Measurements from ENCODE around the gene NUP210.

NUP210 gene

DNA sequence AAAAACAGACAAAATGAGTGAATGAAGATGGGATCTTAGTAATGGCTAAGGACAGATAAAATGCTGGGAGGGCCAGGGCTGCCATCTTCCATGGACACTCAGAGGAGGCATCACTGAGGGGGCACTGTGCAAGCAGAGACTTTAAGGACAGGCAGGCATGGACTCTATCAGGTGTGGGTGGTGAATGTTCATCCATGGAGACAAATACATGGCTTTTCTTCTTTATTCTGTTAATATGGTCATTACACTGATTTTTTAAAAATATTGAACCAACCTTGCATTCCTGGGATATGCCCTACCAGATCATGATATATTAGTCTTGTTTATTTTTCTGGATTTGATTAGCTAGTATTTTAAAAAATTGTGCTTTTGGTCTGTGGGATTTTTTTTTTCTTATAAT lies 12.2 kb downstream of the NUP210 start:
- DNase-seq (ENCODE audit: extremely low read depth in 1 of 2, low read depth in 1 of 2), result no peak

DNA sequence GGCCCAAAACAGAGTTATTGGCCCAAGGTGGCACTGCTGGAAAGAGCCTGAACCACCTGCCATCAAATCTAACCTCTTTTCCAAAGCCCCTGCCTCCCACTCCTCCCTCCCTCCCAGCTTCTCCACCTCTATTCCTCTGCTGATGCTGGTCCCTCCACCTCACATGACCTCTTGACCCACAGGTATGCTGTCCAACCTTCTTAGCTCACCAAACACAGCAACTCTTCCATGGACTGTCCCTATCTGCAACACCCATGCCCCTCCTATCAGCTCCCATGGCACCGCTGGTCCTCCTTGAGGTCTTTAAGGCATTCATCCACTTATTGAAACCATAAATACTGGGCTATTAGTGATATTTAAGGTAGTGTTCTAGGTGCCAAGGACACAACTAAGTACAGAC lies 12.6 kb downstream of the NUP210 start:
- DNase-seq (ENCODE audit: extremely low read depth in 1 of 2, low read depth in 1 of 2), result no peak

DNA sequence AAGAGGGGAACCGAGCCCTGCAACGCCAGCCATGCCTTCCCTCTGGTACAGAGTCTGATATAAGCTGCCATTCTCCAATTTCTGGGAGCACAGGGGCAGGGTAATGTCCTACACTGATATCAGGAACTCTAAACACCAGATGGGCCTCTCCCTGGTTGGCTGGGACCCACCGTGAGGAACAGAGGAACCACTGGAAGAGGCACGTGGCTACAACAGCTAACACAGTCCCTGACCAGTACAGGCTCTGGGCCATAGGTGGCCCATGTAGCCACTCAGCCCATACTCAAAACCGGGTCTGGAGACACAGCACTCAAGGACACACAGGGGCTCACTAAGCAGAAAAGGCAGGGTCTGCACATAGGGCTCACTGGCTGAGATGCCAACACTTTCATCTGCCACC lies 13.9 kb downstream of the NUP210 start:
- DNase-seq (ENCODE audit: extremely low read depth in 1 of 2, low read depth in 1 of 2), result no peak

DNA sequence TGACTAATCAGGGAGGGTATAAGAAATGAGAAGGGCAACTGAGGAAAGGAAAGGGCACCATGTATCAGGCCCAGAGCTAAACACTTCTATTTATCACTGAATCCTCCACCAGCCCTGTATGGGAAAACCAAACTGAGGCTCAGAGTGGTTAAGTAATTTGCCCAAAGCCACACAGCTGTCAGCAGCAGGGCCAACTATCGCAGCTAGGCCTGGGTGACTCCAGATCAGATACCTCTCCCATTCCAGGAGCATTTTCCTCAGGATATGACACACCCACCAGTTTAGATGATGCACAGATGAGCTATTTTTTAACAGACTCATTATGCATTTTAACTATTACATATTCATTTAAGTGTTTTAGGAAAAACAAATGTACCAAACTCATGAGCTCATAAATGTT lies 14.5 kb downstream of the NUP210 start:
- DNase-seq (ENCODE audit: extremely low read depth in 1 of 2, low read depth in 1 of 2), result no peak

DNA sequence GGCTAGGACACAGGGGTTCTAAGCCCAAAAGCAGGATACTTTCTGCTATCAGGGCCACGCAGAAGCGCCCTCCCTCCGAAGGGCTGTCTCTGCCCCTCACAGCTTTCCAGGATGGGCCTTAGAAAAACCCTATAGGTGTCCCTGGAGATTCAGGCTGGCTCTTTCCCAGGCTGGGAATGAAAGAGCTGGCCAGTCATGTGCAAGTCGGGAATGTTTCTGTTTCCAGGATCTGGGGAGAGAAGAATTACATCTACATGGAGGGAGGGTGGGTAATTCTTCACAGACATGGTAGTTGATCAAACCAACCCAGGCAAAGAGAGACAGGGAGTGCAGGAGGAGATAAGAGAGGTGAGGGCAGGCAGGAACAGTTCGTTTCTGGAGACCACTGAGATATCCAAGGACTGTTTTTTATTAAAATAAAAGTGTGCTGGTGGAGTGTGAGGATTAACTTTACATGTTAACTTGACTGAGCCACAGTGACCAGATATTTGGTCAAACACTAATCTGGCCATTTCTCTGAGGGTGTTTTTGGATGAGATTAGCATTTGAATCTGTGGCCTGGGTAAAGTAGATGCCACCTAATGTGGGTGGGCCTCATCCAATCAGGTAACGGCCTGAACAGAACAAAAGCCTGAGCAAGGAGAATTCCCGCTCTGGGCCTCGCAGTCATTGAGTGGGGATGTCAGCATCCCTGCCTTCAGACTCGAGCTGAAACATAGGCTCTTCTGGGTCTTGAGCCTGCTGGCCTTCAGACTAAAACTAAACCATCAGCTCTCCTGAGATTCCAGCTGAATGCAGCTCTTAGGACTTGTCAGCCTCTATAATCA lies 15.3 kb downstream of the NUP210 start:
- DNase-seq (ENCODE audit: extremely low read depth in 1 of 2, low read depth in 1 of 2), result no peak

DNA sequence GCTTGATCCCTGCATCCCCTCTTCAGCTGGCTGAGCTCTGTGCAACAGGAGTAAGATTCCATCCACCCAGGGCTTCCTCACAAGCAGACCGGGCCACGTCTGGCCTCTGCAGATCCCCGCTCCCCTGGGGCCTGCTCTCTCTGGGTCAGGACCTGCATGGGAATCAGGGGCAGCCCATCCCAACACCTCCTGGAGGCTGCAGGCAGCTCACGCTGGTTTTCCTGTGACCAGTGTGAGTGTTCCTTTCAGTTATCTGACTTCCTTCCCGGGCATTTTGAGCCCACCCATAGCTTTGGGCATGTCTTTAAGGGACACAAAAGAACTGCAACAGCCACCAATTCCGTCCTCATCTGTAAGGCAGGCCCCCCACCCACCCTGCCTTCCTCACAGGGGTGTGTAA lies 16.3 kb downstream of the NUP210 start:
- no peak for DNase-seq (ENCODE audit: extremely low read depth in 1 of 2, low read depth in 1 of 2)

DNA sequence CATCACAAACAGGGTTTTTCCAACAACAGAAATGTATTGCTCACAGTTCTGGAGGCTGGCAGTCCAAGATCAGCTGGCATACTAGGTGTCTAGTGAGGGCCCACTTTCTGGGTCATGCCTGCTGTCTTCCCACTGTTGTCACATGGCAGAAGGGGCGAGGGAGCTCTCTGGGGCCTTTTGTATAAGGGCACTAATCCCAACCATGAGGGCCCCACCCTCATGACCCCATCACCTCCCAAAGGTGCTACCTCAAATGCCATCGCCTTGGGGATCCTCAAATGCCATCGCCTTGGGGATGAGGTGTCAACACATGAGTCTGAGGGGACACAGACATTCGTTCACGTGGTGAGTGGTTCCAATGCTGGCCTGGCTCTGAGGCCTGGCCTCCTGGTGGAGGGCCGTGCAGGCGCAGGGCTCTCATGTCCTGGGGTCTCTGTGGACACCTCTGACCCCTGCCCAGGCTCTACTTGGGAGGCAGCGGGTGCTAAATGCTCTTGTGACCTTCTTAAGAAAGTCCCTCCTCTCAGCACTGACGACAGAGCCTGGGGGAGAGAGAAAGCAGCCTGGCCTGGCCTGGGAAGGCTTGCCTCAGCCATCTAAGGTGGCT lies 16.8 kb downstream of the NUP210 start:
- DNase-seq (ENCODE audit: extremely low read depth in 1 of 2, low read depth in 1 of 2), result no peak

DNA sequence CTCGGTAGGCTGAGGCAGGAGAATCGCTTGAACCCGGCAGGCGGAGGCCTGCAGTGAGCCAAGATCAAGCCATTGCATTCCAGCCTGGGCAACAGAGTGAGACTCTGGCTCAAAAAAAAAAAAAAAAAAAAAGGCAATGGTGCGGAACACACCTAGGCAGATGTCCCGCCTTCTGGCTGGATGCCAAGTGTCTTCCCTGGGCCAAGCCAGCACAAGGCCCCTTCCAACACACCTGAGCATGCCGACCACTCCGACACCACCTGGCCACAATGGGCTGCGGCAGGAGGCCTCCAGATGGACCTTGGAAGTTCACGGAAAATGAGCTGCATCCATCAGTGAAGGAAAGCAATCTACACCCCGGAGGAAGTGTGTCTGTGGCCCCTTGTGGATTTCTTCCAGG lies 19.0 kb downstream of the NUP210 start:
- DNase-seq (ENCODE audit: extremely low read depth in 1 of 2, low read depth in 1 of 2), result no peak

DNA sequence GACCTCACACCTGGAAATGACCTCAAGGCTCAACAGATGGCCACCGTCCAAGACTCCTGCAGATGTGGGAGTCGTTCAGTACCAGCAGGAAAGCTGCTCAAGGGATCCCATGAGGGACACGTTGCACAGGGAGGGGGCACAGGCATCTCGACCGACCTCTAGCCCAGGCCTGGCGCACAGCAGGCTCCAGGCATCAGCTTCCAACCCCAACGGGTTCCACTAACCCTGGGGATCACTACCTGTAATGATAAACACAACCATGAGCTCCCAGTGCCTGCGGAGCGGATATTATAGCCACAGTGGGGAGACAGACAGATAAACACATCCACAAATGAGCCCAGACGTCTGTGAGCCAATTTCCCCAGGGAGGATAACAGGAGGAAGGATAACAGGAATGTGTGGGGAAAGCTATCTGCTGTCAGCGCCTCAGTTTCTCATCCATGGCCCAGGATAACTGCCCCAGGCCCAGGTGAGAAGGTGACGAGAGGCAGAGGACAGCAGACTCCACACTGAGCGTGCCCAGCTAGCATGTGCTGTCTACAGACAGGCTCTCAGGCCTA lies 19.9 kb downstream of the NUP210 start:
- no peak for DNase-seq (ENCODE audit: extremely low read depth in 1 of 2, low read depth in 1 of 2)

DNA sequence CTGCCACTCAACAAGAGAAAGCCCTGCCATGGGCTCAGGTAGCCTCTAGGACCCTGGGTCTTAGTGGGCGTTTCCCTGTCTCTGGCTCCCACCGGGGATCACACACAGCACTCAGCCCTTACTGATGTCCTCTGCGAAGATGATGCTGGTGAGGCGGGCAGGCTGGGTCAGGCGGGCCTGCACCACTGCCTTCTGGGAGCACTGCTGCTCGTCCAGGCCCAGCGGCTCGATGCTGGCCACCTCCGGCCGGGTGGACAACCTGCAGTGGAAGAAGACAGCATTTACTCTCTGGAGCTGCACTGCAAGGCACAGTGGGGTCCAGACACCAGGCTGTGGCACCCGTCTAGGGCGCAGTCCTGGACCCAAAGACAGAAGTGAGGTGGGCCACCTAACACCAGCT lies 20.5 kb downstream of the NUP210 start:
- no peak for DNase-seq (ENCODE audit: extremely low read depth in 1 of 2, low read depth in 1 of 2)

DNA sequence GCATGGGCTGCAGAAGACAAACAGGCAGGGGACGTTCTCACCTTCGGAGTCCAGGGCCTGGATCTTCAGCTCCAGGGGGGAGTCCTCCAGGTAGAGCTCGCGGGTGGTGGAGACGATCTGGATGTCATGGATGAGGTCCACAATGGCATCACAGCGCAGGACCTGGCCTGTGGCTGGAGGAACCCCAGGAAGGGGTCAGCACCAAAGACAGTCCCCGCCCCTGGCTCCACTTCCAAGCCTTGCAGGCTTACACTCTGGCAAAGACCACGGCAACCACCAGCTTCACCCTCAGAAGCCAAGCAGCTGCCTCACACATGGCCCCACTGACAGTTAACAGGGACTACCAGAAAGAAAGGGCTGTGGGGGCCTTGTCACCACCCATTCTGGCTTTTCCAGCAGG lies 22.8 kb downstream of the NUP210 start:
- no peak for DNase-seq (ENCODE audit: extremely low read depth in 1 of 2, low read depth in 1 of 2)

DNA sequence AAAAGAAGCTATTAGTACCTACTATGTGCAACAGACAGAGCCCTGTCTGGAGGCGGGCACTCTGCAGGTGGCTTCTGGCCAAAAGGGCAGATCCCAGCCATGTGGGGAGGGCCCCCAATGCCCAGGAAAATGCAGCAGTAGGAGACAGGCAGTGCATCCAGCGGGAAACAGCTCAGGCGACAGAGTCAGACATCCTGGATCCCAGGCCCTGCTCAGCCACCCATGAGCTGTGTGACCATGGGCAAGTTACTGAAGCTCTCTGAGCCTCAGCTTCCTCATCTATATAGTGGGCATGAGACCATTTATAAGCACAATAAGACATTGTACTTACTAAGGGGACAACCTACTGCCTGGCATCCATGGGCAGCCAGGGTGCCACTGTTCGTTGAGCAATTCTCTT lies 25.8 kb downstream of the NUP210 start:
- no peak for DNase-seq (ENCODE audit: extremely low read depth in 1 of 2, low read depth in 1 of 2)

DNA sequence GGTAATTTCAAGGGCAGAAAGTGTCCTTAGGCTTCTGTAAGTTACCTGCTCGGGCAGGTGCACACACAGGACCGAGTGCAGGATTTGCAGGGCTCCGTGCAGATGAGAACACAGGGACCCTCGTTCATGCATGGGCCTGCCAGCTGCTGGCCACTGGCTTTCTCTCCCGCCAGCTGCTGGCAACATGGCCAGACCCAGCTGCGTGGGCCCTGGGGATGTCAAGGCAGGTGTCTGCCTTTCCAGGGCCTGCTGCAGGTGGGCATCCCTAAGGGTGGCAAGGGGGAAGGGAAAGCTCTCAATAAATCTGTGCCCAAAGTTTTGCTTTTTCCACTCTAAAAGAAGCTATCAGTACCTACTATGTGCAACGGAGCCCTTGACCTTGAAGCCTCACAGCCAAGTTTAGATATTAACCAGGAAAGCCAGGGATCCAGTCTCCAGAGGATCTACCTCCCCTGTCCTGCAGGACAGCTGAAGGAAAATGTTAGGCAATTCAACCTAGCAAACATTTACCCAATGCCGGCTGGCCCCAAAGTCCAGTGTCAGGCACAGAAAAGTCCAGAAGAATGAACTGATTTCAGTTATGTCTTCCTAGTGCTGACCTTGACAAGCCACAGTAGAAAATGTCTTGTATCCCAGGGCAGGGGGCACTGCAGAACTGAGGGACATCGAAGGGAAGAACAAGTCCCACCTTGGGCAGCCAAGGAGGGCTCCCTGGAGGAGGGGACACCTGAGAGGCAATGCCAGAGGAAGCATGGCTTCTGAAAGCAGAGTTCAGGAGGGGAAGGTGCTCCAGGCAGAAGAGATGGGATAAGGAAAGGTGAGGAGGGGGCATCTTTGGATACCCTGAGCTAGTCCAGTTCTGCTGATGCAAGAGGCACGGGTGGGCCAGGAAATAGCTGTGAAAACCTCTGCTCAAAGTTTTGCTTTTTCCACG lies 26.4 kb downstream of the NUP210 start:
- DNase-seq (ENCODE audit: extremely low read depth in 1 of 2, low read depth in 1 of 2), result no peak

DNA sequence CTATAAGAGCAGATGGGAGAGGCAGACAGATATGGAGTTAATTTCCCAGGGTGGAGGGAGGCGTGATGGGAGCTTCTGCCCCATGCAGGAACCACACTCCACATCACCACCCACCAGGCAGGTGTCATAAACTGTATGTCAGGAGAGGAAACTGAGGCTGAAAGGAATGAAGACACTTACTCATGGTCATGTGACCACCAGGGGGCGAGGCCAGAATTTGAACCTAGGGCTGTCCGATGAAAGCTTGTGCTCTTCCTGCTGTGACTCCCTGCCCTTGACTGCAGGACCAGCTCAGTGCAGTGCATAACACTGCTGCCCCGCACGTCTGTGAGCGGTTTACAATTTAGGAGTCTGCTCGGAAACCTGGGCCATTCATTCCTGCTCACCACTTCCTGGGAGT lies 28.8 kb downstream of the NUP210 start:
- DNase-seq (ENCODE audit: extremely low read depth in 1 of 2, low read depth in 1 of 2), result peak in 1 of 2 donors; percentile 17

DNA sequence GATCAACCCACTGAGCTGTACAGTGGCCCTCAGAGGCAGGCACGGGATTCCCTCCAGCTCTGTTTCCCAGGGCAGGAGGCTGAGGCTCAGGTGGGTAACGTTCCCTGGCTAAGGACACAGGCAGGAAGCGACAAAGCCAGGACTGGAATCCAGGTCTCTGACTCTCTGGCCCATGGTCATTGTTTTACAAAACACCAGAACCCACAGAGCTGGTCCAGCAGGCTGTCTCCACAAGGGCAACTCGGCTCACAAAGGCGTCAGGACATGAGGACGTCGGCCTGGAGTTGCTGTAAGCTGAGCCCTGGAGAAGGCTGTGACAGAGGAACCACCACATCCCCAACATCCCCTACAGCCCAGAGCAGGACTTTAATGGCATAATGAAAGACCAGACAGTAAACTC lies 30.7 kb downstream of the NUP210 start:
- no peak for DNase-seq (ENCODE audit: extremely low read depth in 1 of 2, low read depth in 1 of 2)

DNA sequence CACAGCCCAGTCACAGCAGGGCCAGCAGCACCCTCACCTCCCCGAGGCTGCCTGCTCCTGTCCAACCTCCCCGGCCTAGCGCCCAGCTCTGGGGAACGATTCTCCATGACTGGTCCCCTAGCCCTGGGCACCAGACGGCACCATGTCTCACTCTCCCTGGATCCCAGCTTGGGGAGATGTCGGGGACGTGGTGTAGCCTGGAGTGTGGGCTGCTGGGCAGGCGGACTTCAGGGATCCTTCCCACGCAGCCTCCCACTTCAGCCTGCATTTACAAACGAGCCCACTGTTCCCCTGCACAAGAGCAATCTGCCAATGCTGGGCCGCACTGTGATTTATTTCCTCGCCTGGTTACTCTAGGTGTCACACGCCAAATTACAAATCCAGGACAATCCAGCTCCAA lies 31.3 kb downstream of the NUP210 start:
- no peak for DNase-seq (ENCODE audit: extremely low read depth in 1 of 2, low read depth in 1 of 2)

DNA sequence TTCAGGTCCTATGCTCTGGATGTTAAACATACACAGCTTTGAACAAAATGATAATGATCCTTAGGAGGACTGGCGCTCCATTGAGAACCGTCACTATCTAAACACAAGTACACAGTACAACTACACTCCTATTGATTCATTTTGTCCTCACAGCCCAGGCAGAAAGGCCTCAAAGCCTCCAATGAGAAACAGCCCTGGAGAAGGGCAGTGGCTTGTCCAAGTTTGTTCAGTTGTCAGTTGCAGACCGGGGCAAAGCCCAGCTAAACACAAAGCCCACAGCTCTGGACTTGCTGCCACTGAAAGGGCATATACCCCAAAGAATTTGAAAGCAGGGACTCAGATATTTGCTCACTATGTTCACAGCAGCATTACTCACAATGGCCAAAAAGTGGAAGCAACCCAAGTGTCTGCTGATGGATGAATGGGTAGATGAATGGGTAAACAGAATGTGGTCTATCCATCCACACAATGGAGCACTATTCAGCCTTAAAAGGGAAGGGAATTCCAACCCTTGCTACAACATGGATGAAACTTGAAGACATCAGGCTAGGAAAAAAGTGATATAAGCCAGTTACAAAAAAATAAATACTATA lies 34.7 kb downstream of the NUP210 start:
- DNase-seq (ENCODE audit: extremely low read depth in 1 of 2, low read depth in 1 of 2), result no peak

DNA sequence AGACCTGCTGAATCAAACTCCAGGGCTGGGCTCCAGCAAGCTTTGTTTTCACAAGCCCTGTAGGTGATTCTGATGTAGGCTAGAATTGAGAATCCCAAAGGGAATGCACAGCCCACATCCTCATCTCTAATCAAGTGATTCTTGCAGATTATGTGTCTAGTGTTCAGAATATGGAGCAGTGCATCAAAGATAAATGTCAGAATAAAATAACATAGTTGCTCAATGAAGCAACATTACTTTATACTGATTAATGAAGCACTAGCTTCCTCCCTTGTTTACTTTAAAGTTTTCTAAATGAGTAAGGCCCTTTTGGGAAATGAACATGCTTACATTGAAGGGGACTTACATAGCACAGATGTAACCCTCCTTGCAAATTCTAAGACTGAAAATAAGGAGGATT lies 39.2 kb downstream of the NUP210 start:
- no peak for DNase-seq (ENCODE audit: extremely low read depth in 1 of 2, low read depth in 1 of 2)

DNA sequence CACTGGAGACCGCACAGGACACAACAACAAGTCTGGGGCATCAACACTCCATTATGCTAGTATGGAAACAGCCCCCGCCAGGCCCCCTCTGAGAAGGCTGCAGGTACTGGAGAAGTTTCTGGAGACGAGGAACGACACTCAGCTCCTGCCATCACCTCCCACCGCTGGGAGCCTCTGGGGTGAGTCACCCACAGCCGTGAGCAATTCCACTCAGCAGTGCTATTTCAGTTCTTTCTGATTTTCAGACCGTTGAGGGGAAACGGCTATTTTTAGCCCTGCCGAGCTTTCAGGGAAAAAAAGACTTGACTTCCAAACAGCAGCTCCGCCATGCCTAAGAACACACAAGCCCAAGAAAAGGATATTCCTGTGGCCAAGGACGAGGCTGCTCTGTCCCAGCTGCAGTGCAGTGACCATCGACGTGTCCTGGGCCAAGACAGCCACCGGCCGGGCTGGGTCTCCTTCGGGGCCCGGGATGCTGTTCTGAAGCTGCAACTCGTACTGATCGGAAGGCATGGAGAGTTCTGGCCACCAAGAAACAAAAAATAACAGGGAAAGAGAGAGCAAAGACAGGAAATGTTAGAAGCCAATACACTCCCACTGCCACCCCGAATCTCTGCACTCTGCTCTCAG lies 40.8 kb downstream of the NUP210 start:
- no peak for DNase-seq (ENCODE audit: extremely low read depth in 1 of 2, low read depth in 1 of 2)

DNA sequence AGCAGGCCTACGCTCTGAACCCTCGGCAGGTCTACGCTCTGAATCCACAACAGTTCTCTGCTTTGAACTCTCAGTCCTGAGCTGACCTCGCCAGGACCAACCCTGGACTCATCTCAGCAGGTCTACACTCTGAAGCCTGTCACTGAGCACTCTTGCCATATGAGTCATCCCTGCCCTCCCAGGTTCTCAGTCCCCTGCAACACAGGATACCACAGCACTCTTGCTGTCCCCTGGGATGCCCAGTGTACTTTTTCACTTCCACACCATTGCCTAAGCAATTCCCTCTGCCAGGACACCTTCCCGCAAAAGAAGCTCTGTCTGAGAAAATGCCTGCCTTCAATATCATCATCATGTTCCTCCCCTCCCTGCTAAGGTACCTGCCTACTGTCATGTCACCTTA lies 42.0 kb downstream of the NUP210 start:
- no peak for DNase-seq (ENCODE audit: extremely low read depth in 1 of 2, low read depth in 1 of 2)

Data from activated CD8-positive, alpha-beta memory T cell treated with anti-CD3 and anti-CD28 coated beads for 1 hour (primary cell).